Nephron progenitor cell (in vitro differentiated cells): ENCODE results near the gene LRRC32.

Experiments
- DNase-seq: peaks from one replicate; pipeline ENCODE4 v3.0.0; 2021
- H3K27ac Mint-ChIP-seq: 2 replicates; pipeline ENCODE4 v1.8.0; 2021; ENCODE audit warnings: mild to moderate bottlenecking, moderate library complexity, mixed read lengths
- H3K27me3 Mint-ChIP-seq: 2 replicates; pipeline ENCODE4 v1.8.0; 2021; ENCODE audit warnings: mild to moderate bottlenecking, low read depth, mixed read lengths; ENCODE audit not compliant: poor library complexity
- H3K36me3 Mint-ChIP-seq: 2 replicates; pipeline ENCODE4 v1.8.0; 2021; ENCODE audit warnings: low read depth, mixed read lengths
- H3K4me1 Mint-ChIP-seq: 2 replicates; pipeline ENCODE4 v1.8.0; 2021; ENCODE audit warnings: mixed read lengths
- H3K4me3 Mint-ChIP-seq: 2 replicates; pipeline ENCODE4 v1.8.0; 2021; ENCODE audit warnings: mild to moderate bottlenecking, moderate library complexity, mixed read lengths
- H3K9me3 Mint-ChIP-seq: 2 replicates; pipeline ENCODE4 v1.8.0; 2021; ENCODE audit warnings: mild to moderate bottlenecking, moderate library complexity, mixed read lengths
- TF ChIP-seq, protein P1 (sequence below): fragments of 200-600 bp; sonication (generic); IDR thresholded peaks from 2 replicates; pipeline ENCODE4 v1.5.0; 2021; ENCODE audit warnings: antibody characterized with exemption

The LRRC32 gene

DNA sequence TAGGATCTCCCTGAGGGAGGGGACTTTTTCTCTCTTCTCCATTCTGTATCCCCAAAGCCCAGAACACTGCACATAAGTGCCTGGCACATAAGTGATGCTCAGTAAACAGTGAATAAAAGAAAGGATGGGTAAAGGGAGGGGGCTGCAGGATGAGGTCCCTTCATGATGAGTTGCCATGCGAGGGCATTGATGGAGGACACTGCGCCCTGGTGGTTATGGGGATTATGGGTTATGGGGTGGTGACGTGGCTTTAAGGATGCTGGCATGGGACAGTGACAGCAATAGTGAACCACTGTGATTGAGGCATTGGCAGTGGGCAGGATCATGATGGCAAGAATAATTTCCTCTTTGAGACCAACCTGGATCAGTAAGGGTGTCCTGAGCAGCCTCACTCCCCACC, 43.9 kb upstream of the LRRC32 start:
- no peak overlapping the region for H3K27ac Mint-ChIP-seq
- peaks cover 6% of the 10 kb centered on the region for H3K27me3 Mint-ChIP-seq
- H3K4me1 Mint-ChIP-seq = peaks cover 25% of the 10 kb centered on the region

DNA sequence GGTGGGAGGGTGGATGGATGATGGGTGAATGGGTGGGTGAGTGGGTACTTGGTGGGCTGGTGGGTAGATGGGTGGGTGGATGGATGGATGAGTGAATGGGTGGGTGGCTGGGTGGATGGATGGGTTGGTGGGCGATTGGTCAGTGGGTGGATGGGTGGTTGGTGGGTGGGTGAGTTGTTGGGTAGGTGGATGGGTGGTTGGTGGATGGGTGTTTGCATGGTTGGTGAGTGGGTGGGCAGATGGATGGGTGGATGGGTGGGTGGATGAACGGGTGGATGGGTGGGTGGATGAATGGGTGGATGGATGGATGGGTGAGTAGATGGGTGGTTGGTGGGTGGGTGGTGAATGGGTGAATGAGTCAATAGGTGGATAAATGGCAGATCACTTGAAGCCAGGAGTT, 43.0 kb upstream of the LRRC32 start:
- H3K27ac Mint-ChIP-seq = no peak overlapping the region
- TF ChIP-seq, protein P1, sequence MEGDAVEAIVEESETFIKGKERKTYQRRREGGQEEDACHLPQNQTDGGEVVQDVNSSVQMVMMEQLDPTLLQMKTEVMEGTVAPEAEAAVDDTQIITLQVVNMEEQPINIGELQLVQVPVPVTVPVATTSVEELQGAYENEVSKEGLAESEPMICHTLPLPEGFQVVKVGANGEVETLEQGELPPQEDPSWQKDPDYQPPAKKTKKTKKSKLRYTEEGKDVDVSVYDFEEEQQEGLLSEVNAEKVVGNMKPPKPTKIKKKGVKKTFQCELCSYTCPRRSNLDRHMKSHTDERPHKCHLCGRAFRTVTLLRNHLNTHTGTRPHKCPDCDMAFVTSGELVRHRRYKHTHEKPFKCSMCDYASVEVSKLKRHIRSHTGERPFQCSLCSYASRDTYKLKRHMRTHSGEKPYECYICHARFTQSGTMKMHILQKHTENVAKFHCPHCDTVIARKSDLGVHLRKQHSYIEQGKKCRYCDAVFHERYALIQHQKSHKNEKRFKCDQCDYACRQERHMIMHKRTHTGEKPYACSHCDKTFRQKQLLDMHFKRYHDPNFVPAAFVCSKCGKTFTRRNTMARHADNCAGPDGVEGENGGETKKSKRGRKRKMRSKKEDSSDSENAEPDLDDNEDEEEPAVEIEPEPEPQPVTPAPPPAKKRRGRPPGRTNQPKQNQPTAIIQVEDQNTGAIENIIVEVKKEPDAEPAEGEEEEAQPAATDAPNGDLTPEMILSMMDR = no peak
- no peaks in the 10 kb centered on the region for H3K9me3 Mint-ChIP-seq
- H3K4me3 Mint-ChIP-seq = no peak overlapping the region
- no peaks in the 10 kb centered on the region for H3K36me3 Mint-ChIP-seq
- H3K27me3 Mint-ChIP-seq = peaks cover 6% of the 10 kb centered on the region
- no peak for DNase-seq
- peaks cover 32% of the 10 kb centered on the region for H3K4me1 Mint-ChIP-seq

More for the DNA sequence above, 43.9 kb upstream of the LRRC32 start:
- Mint-ChIP-seq H3K9me3 (no peaks in the 10 kb centered on the region), H3K4me3 (no peak overlapping the region), H3K36me3 (no peaks in the 10 kb centered on the region)
- TF ChIP-seq, protein P1 = no peak
- DNase-seq = no peak

DNA sequence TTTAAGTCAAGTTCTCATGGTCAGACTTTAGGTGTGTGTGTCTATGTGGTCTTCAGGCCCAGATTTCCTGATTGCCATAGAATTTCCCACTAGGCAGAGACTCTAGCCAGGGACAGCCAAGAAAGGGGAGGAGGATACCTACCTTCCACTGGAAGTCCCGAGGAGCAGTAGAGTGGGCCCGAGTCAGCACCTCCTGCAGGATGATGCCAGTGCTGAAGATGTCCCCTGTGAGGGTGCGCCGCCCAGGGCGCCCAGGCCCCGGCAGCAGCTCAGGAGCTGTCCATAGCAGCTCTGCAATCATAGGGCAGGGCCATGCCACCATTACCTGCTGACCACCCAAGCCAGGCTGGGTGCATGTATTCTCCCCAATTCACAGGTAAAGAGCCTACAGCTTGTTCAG, 41.6 kb upstream of the LRRC32 start:
- no peak for DNase-seq
- peak overlapping the region; percentile 84 for H3K27ac Mint-ChIP-seq
- TF ChIP-seq, protein P1 = no peak
- no peaks in the 10 kb centered on the region for H3K9me3 Mint-ChIP-seq
- peaks cover 38% of the 10 kb centered on the region for H3K4me1 Mint-ChIP-seq
- no peaks in the 10 kb centered on the region for H3K36me3 Mint-ChIP-seq
- no peak overlapping the region for H3K4me3 Mint-ChIP-seq
- peaks cover 6% of the 10 kb centered on the region for H3K27me3 Mint-ChIP-seq

DNA sequence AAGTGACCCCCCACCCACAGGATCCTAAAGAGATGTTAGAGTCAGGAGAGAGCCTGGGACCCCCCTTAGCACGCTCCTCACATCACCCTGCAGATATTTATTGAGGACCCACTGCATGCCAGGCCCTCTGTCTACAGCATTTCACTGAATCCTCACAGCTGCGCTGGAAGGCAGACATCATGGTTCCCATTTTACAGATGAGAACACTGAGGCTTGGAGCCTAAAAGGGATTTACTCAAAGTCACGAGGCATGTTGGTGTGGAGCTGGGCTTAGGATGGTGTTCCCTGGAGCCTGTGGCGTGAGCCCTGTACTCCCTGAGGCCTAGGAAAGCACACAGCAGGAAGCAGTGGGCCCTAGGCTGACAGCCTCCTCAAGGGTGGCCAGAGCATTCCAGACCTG, 39.2 kb upstream of the LRRC32 start:
- TF ChIP-seq, protein P1 = no peak
- H3K4me1 Mint-ChIP-seq = peaks cover 38% of the 10 kb centered on the region
- no peaks in the 10 kb centered on the region for H3K36me3 Mint-ChIP-seq

DNA sequence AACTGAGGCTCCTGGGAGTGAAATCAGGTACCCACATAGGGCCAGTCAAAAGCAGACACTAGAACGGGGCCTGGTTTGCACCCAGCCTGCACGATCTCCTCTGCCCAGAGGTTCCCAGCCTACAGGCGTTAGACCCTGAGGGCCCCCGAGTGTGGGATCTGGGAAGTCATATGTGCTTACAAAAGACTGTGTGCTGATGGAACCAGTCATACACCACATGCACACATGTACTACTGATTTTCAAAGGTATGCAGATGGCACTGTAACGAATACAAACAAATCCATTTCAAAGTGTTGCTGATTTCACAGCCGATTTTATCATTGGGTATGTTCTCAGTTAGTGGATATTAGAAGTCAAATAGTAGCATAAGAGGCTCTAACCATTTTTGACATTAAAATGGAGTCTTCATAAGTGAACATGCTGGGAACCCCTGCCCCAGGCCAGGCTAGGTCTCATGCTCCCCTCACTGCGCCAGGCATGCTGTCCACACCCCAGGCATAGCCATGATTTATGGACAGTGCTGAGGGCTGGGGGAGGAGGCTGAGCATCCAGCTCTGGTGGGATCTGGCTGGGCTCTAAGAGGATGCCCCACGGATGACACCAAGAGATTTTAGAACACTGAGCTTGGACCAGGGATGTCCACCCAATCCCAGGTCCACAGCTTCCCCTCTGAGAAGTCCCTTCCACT, 38.6 kb upstream of the LRRC32 start:
- Mint-ChIP-seq H3K4me1 (peaks cover 38% of the 10 kb centered on the region), H3K36me3 (no peaks in the 10 kb centered on the region), H3K27me3 (peaks cover 8% of the 10 kb centered on the region), H3K4me3 (no peak overlapping the region), H3K9me3 (peaks cover 8% of the 10 kb centered on the region), H3K27ac (no peak overlapping the region)
- TF ChIP-seq, protein P1 = no peak
- DNase-seq = no peak

More for the DNA sequence above, 39.2 kb upstream of the LRRC32 start:
- H3K4me3 Mint-ChIP-seq = no peak overlapping the region
- H3K27ac Mint-ChIP-seq = no peak overlapping the region
- peaks cover 11% of the 10 kb centered on the region for H3K27me3 Mint-ChIP-seq
- no peak for DNase-seq
- peaks cover 4% of the 10 kb centered on the region for H3K9me3 Mint-ChIP-seq

DNA sequence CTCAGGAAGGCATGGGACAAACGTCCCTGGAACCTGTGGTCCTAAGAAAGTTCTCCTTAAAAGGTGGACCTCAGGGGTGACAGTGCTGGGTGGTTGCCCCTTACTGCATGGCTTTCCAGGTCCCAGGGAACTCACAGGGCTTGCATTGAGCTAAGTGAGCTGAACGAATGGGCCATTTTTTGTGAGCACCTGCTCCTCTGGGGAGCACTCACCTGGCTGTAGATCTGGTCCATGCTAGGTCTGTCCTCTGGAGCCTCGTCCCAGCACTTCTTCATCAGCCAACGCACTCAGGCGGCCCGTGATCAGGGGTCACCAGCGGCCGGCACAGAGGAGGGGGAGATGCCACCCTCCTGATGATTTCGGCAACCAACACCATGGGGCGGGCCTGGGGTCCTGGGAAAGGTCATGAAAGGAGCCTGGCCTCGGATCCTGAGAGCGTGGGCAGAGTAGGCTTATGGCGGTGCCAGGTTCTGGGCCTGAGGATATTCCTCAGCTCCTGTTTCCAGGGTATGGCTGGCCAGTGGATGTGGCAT, 36.8 kb upstream of the LRRC32 start:
- Mint-ChIP-seq H3K36me3 (no peaks in the 10 kb centered on the region), H3K9me3 (peaks cover 8% of the 10 kb centered on the region), H3K4me3 (no peak overlapping the region)

More for the DNA sequence above, 36.8 kb upstream of the LRRC32 start:
- no peak for DNase-seq
- H3K27ac Mint-ChIP-seq = no peak overlapping the region
- H3K27me3 Mint-ChIP-seq = peaks cover 8% of the 10 kb centered on the region
- TF ChIP-seq, protein P1 = no peak
- H3K4me1 Mint-ChIP-seq = peaks cover 38% of the 10 kb centered on the region
